H9 (cell line): Measurements from ENCODE around the gene ERC1. TPM values are rescaled to one million over a fixed set of nuclear protein-coding genes. Genes with fewer than 3 reads are reported as not detected.
"Not testable (repeated sequence)": the region's sequence is repeated elsewhere in the genome, so short reads cannot be mapped to it uniquely, and the experiment has no call there.

Source experiments
- DNase-seq: peaks from one replicate; pipeline ENCODE4 v3.0.0-alpha.2; 2017
- H2AFZ ChIP-seq: one replicate; pipeline ENCODE4 v1.6.1; 2013; ENCODE audit warnings: mild to moderate bottlenecking, low read length, control low read depth, moderate library complexity
- H2AK5ac ChIP-seq: 2 replicates; pipeline ENCODE4 v1.6.1; 2013; ENCODE audit warnings: low read length, control low read depth, mixed read lengths; ENCODE audit not compliant: insufficient read length
- H2BK120ac ChIP-seq: one replicate; pipeline ENCODE4 v1.6.1; 2013; ENCODE audit warnings: low read depth, mild to moderate bottlenecking, low read length, control low read depth, inconsistent platforms; ENCODE audit not compliant: poor library complexity, severe bottlenecking
- H2BK12ac ChIP-seq: 2 replicates; pipeline ENCODE4 v1.6.1; 2013; ENCODE audit warnings: low read length, control low read depth, mixed read lengths, low read depth; ENCODE audit not compliant: insufficient read length
- H2BK15ac ChIP-seq: 2 replicates; pipeline ENCODE4 v1.6.1; 2013; ENCODE audit warnings: low read depth, low read length, control low read depth
- H2BK20ac ChIP-seq: one replicate; pipeline ENCODE4 v1.6.1; 2013; ENCODE audit warnings: low read depth, mild to moderate bottlenecking, low read length, control low read depth, inconsistent platforms; ENCODE audit not compliant: poor library complexity, severe bottlenecking
- H2BK5ac ChIP-seq: 2 replicates; pipeline ENCODE4 v1.6.1; 2013; ENCODE audit warnings: low read length, control low read depth, mixed read lengths; ENCODE audit not compliant: insufficient read length
- H3K14ac ChIP-seq: 2 replicates; pipeline ENCODE4 v1.6.1; 2013; ENCODE audit warnings: low read length, control low read depth; ENCODE audit not compliant: insufficient read depth
- H3K18ac ChIP-seq: 2 replicates; pipeline ENCODE4 v1.6.1; 2013; ENCODE audit warnings: low read depth, mild to moderate bottlenecking, mixed read lengths, low read length, control low read depth; ENCODE audit not compliant: insufficient read length
- H3K23ac ChIP-seq: 2 replicates; pipeline ENCODE4 v1.6.1; 2013; ENCODE audit warnings: low read length, control low read depth, mixed read lengths, low read depth; ENCODE audit not compliant: insufficient read length
- H3K23me2 ChIP-seq: 2 replicates; pipeline ENCODE4 v1.6.1; 2013; ENCODE audit warnings: low read depth, mild to moderate bottlenecking, mixed read lengths, low read length, control low read depth; ENCODE audit not compliant: insufficient read length, poor library complexity, severe bottlenecking
- H3K27ac ChIP-seq: 2 replicates; pipeline ENCODE4 v1.5.1; 2013; ENCODE audit warnings: low read length, control low read depth, mixed read lengths, low read depth; ENCODE audit not compliant: insufficient read length
- H3K27me3 ChIP-seq: 2 replicates; pipeline ENCODE4 v1.6.1; 2013; ENCODE audit warnings: low read length, control low read depth, inconsistent platforms; ENCODE audit not compliant: insufficient read depth
- H3K4ac ChIP-seq: 2 replicates; pipeline ENCODE4 v1.6.1; 2013; ENCODE audit warnings: low read depth, mild to moderate bottlenecking, control low read depth, inconsistent platforms, low read length, moderate library complexity
- H3K4me1 ChIP-seq: 2 replicates; pipeline ENCODE4 v1.6.1; 2013; ENCODE audit warnings: low read length, control low read depth, inconsistent platforms; ENCODE audit not compliant: insufficient read depth
- H3K4me2 ChIP-seq: 2 replicates; pipeline ENCODE4 v1.6.1; 2013; ENCODE audit warnings: low read length, control low read depth, mixed read lengths; ENCODE audit not compliant: insufficient read length, insufficient read depth
- H3K56ac ChIP-seq: 2 replicates; pipeline ENCODE4 v1.6.1; 2013; ENCODE audit warnings: low read depth, mild to moderate bottlenecking, mixed read lengths, low read length, control low read depth; ENCODE audit not compliant: insufficient read length
- H3K79me1 ChIP-seq: 2 replicates; pipeline ENCODE4 v1.6.1; 2013; ENCODE audit warnings: low read depth, mild to moderate bottlenecking, moderate library complexity, low read length, control low read depth, inconsistent platforms; ENCODE audit not compliant: insufficient read depth, poor library complexity, severe bottlenecking
- H3K79me2 ChIP-seq: 2 replicates; pipeline ENCODE4 v1.6.1; 2013; ENCODE audit warnings: low read length, control low read depth, inconsistent platforms; ENCODE audit not compliant: insufficient read depth
- H3K9ac ChIP-seq: 2 replicates; pipeline ENCODE4 v1.6.1; 2013; ENCODE audit warnings: low read length, control low read depth, mixed read lengths; ENCODE audit not compliant: insufficient read length; ENCODE audit errors: extremely low read depth
- H3K9me3 ChIP-seq: one replicate; pipeline ENCODE4 v1.6.1; 2013; ENCODE audit warnings: low read depth, low read length, inconsistent platforms; ENCODE audit not compliant: control insufficient read depth
- H3T11ph ChIP-seq: one replicate; pipeline ENCODE4 v1.6.1; 2013; ENCODE audit warnings: mild to moderate bottlenecking, low read length, control low read depth, inconsistent platforms
- H4K20me1 ChIP-seq: one replicate; pipeline ENCODE4 v1.6.1; 2013; ENCODE audit not compliant: control insufficient read depth, insufficient read length, insufficient read depth
- H4K5ac ChIP-seq: 2 replicates; pipeline ENCODE4 v1.6.1; 2013; ENCODE audit warnings: low read depth, mild to moderate bottlenecking, mixed read lengths, low read length, control low read depth; ENCODE audit not compliant: insufficient read length
- H4K8ac ChIP-seq: replicated peaks from 2 replicates; pipeline ENCODE4 v1.6.1; 2013; ENCODE audit warnings: low read length, control low read depth, mixed read lengths, low read depth; ENCODE audit not compliant: insufficient read length
- H4K91ac ChIP-seq: 2 replicates; pipeline ENCODE4 v1.6.1; 2013; ENCODE audit warnings: low read depth, mild to moderate bottlenecking, moderate library complexity, mixed read lengths, low read length, control low read depth; ENCODE audit not compliant: insufficient read length
- H3K27ac Mint-ChIP-seq, 3 experiments: 2 replicates in 2 of 3; 3 replicates in 1 of 3; pipeline ENCODE4 v1.8.0; 2020 to 2021; ENCODE audit warnings: mixed read lengths in 3 of 3, mild to moderate bottlenecking in 1 of 3, moderate library complexity in 1 of 3
- H3K27me3 Mint-ChIP-seq: 2 replicates; pipeline ENCODE4 v1.8.0; 2021; ENCODE audit warnings: low read depth, mild to moderate bottlenecking, moderate library complexity, mixed read lengths
- H3K36me3 Mint-ChIP-seq, 3 experiments: 2 replicates in 2 of 3; 3 replicates in 1 of 3; pipeline ENCODE4 v1.8.0; 2020 to 2021; ENCODE audit warnings: low read depth in 3 of 3, mixed read lengths in 3 of 3; ENCODE audit not compliant: insufficient read depth in 1 of 3
- H3K4me1 Mint-ChIP-seq, 2 experiments: 2 replicates each; pipeline ENCODE4 v1.8.0; 2020; ENCODE audit warnings: mixed read lengths in 2 of 2
- H3K4me3 Mint-ChIP-seq, 2 experiments: 2 replicates in 1 of 2; 3 replicates in 1 of 2; pipeline ENCODE4 v1.8.0; 2020 to 2021; ENCODE audit warnings: mild to moderate bottlenecking in 2 of 2, mixed read lengths in 2 of 2, moderate library complexity in 1 of 2
- H3K9me3 Mint-ChIP-seq, 2 experiments: 2 replicates in 1 of 2; 3 replicates in 1 of 2; pipeline ENCODE4 v1.8.0; 2020; ENCODE audit warnings: mild to moderate bottlenecking in 2 of 2, mixed read lengths in 2 of 2, moderate library complexity in 1 of 2
- WGBS: extraction: QIAGEN DNeasy Blood & Tissue Kit; methylation state at CpG from one replicate; pipeline ENCODE4 v1.1.7; 2013; ENCODE audit warnings: missing lambda C conversion rate, low lambda C conversion rate, mixed read lengths; ENCODE audit not compliant: insufficient read length; ENCODE audit errors: extremely low coverage; 5-methylcytosine and 5-hydroxymethylcytosine counted together
- total RNA-seq: library from RNA; stranded (reverse); gene quantifications from 2 replicates; pipeline ENCODE4 v1.2.1, GENCODE V29; 2021
- TF ChIP-seq, protein P1 (sequence below): fragments of 200-600 bp; sonication (generic); conservative IDR thresholded peaks from 3 replicates; pipeline ENCODE4 v1.8.0; 2021; ENCODE audit warnings: antibody characterized with exemption, mild to moderate bottlenecking

Gene ERC1
- total RNA-seq, 1 experiment from 2014 or later = 51.2 TPM

DNA sequence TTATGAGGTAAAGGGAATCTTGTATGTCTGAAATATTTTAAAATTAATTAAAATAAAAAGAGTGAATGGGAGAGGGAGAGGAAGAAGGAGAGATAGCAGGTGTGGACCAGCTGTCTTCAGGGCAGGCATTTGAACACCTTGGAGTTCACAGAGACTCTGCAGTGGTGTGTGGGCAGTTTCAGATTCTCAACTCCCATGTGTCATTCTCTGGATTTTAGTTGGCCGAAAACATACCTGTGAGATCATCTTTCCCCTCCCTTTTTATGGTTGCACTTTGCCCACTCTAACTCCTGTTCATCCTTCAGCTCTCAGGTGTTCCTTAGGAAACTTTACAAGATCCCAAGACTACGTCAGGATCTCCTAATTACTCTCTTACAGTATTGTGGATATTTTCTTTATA lies 108.1 kb downstream of the ERC1 start:
- no peak overlapping the region for H4K5ac ChIP-seq
- Mint-ChIP-seq H3K4me1 (peaks cover 27 to 39% of the 10 kb centered on the region in 2 experiments), H3K4me3 (no peak overlapping the region), H3K36me3 (peaks cover 0 to 3% (median 2%) of the 10 kb centered on the region in 3 experiments; a peak in 1 of 7 replicates), H3K27ac (no peak overlapping the region), H3K9me3 (no peaks in the 10 kb centered on the region), H3K27me3 (no peaks in the 10 kb centered on the region)
- H3K23me2 ChIP-seq = no peaks in the 10 kb centered on the region
- no peak overlapping the region for H2BK20ac ChIP-seq
- H3K4me1 ChIP-seq = no peaks in the 10 kb centered on the region
- WGBS = no CpG with 5 or more reads among the region's 2 CpGs
- no peak overlapping the region for H3T11ph ChIP-seq
- no peak overlapping the region for H3K4me2 ChIP-seq
- H3K14ac ChIP-seq = no peak overlapping the region
- DNase-seq = no peak
- H4K20me1 ChIP-seq = no peaks in the 10 kb centered on the region
- no peak overlapping the region for H3K18ac ChIP-seq
- H3K79me1 ChIP-seq = peaks cover 4% of the 10 kb centered on the region
- no peak overlapping the region for H2BK12ac ChIP-seq
- no peak overlapping the region for H3K56ac ChIP-seq
- no peak overlapping the region for H3K4ac ChIP-seq
- H2AK5ac ChIP-seq = no peak overlapping the region
- H3K9me3 ChIP-seq = no peaks in the 10 kb centered on the region
- H3K27me3 ChIP-seq = no peaks in the 10 kb centered on the region
- no peak overlapping the region for H3K23ac ChIP-seq
- H2BK5ac ChIP-seq = no peak overlapping the region
- H4K8ac ChIP-seq = no peak overlapping the region
- no peak overlapping the region for H3K27ac ChIP-seq
- H2AFZ ChIP-seq = no peak overlapping the region
- TF ChIP-seq, protein P1, sequence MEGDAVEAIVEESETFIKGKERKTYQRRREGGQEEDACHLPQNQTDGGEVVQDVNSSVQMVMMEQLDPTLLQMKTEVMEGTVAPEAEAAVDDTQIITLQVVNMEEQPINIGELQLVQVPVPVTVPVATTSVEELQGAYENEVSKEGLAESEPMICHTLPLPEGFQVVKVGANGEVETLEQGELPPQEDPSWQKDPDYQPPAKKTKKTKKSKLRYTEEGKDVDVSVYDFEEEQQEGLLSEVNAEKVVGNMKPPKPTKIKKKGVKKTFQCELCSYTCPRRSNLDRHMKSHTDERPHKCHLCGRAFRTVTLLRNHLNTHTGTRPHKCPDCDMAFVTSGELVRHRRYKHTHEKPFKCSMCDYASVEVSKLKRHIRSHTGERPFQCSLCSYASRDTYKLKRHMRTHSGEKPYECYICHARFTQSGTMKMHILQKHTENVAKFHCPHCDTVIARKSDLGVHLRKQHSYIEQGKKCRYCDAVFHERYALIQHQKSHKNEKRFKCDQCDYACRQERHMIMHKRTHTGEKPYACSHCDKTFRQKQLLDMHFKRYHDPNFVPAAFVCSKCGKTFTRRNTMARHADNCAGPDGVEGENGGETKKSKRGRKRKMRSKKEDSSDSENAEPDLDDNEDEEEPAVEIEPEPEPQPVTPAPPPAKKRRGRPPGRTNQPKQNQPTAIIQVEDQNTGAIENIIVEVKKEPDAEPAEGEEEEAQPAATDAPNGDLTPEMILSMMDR = no peak
- H2BK120ac ChIP-seq = no peak overlapping the region
- H4K91ac ChIP-seq = no peak overlapping the region
- H3K79me2 ChIP-seq = no peaks in the 10 kb centered on the region
- no peak overlapping the region for H3K9ac ChIP-seq
- H2BK15ac ChIP-seq = no peak overlapping the region

GRCh38 chr12:1099618-1100017 lies 108.6 kb downstream of the ERC1 start:
- H4K91ac ChIP-seq, H2BK20ac ChIP-seq, H3K79me2 ChIP-seq, H4K5ac ChIP-seq, H3K18ac ChIP-seq, H2AK5ac ChIP-seq, H3K4me1 ChIP-seq, H3K4ac ChIP-seq, H3K56ac ChIP-seq, H3K4me3 Mint-ChIP-seq, H3K4me2 ChIP-seq, H3T11ph ChIP-seq, H3K36me3 Mint-ChIP-seq, H3K27me3 ChIP-seq, H3K27ac Mint-ChIP-seq, H3K27ac ChIP-seq, H2AFZ ChIP-seq, H3K27me3 Mint-ChIP-seq, H3K9me3 ChIP-seq, H3K9me3 Mint-ChIP-seq, H3K23ac ChIP-seq, H3K9ac ChIP-seq, H3K14ac ChIP-seq, DNase-seq, H3K79me1 ChIP-seq, H4K20me1 ChIP-seq, H3K23me2 ChIP-seq, H2BK120ac ChIP-seq, H4K8ac ChIP-seq, H2BK5ac ChIP-seq, H2BK12ac ChIP-seq, H2BK15ac ChIP-seq: not testable (repeated sequence)
- WGBS = no CpG with 5 or more reads among the region's 2 CpGs
- H3K4me1 Mint-ChIP-seq = peaks cover 30 to 44% of the 10 kb centered on the region in 2 experiments
